LoVo (cell line): Measurements from ENCODE around the gene BMPER.

Source experiments
- DNase-seq: peaks from one replicate; pipeline ENCODE4 v3.0.0-alpha.2; 2016; ENCODE audit warnings: low spot score

BMPER gene

GRCh38 chr7:33888166-33888565 lies 17.2 kb upstream of the BMPER start:
- no peak for DNase-seq

GRCh38 chr7:33892945-33893344 lies 12.4 kb upstream of the BMPER start:
- DNase-seq: no peak

- DNase-seq: no peak
These were observed 12.0 kb upstream of the BMPER start for GRCh38 chr7:33893377-33893776.

- peak; percentile 77 for DNase-seq
These were observed 10.1 kb upstream of the BMPER start for GRCh38 chr7:33895025-33895804.

GRCh38 chr7:33900501-33900900 lies 4.8 kb upstream of the BMPER start:
- no peak for DNase-seq

GRCh38 chr7:33901199-33901598 lies 4.1 kb upstream of the BMPER start:
- no peak for DNase-seq

GRCh38 chr7:33901847-33902246 lies 3.5 kb upstream of the BMPER start:
- DNase-seq: no peak

GRCh38 chr7:33902746-33903145 lies 2.6 kb upstream of the BMPER start:
- no peak for DNase-seq

- no peak for DNase-seq
These were observed 1.3 kb upstream of the BMPER start for GRCh38 chr7:33903791-33904680.

- DNase-seq: no peak
These were observed 504 bp upstream of the BMPER start for GRCh38 chr7:33904681-33905388.

GRCh38 chr7:33906697-33907096 lies 1.4 kb downstream of the BMPER start:
- DNase-seq: no peak

GRCh38 chr7:33907625-33908024 lies 2.3 kb downstream of the BMPER start:
- DNase-seq: no peak

GRCh38 chr7:33909318-33909717 lies 4.0 kb downstream of the BMPER start:
- DNase-seq: no peak

GRCh38 chr7:33909755-33910154 lies 4.4 kb downstream of the BMPER start:
- DNase-seq: no peak

- no peak for DNase-seq
These were observed 5.4 kb downstream of the BMPER start for GRCh38 chr7:33910756-33911155.

- no peak for DNase-seq
These were observed 11.2 kb downstream of the BMPER start for GRCh38 chr7:33916357-33917081.

- no peak for DNase-seq
These were observed 12.3 kb downstream of the BMPER start for GRCh38 chr7:33917661-33918060.

- no peak for DNase-seq
These were observed 13.3 kb downstream of the BMPER start for GRCh38 chr7:33918438-33919143.

- DNase-seq: no peak
These were observed 14.1 kb downstream of the BMPER start for GRCh38 chr7:33919449-33919848.

- no peak for DNase-seq
These were observed 16.0 kb downstream of the BMPER start for GRCh38 chr7:33921216-33921938.

- no peak for DNase-seq
These were observed 17.5 kb downstream of the BMPER start for GRCh38 chr7:33922820-33923219.
